Stimulated activated naive CD4-positive, alpha-beta T cell (primary cell): Measurements from ENCODE around the gene FLNA.
"Not testable (repeated sequence)": the region's sequence is repeated elsewhere in the genome, so short reads cannot be mapped to it uniquely, and the experiment has no call there.

Source experiments
- DNase-seq, 6 experiments: peaks; one replicate each; lab custom pipeline; 2025; lab: John Stamatoyannopoulos, UW

The FLNA gene

DNA sequence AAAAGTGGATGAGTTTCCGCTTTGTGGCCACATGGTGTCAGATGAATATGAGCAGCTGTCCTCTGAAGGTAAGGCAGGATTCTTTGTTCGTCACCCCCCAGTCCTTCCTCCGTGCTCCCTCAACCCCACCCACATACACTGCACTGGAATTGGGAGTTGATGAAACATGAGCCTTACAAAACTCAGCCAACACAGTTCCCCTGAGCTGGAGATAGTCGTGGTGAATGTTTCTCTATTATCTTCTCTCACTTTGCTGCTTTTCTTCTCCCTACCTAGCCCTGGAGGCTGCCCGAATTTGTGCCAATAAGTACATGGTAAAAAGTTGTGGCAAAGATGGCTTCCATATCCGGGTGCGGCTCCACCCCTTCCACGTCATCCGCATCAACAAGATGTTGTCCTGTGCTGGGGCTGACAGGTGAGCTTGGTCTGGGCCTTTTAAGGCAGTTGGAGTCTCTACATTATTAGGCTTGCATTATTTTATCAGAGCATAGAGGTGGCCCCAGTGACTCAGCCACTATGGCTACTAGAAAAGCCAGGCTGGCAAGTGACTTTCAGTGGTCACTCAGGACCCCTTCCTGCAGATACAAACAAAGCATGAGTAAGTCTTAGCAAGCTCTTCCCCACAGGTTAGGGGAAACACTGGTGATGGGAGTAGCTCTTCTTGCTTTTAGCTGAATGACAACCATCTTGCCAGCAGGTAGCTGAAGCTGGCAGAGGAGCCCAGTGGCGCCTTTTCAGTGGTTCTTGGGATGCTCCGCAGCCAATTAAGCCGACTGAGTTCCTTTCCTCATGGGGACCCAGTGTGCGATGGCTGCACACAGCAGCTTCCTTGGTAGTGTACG is 25.3 kb upstream of the FLNA start:
- DNase-seq, result peak in 3 of 6 experiments; percentile 16 to 21 (median 20)

DNA sequence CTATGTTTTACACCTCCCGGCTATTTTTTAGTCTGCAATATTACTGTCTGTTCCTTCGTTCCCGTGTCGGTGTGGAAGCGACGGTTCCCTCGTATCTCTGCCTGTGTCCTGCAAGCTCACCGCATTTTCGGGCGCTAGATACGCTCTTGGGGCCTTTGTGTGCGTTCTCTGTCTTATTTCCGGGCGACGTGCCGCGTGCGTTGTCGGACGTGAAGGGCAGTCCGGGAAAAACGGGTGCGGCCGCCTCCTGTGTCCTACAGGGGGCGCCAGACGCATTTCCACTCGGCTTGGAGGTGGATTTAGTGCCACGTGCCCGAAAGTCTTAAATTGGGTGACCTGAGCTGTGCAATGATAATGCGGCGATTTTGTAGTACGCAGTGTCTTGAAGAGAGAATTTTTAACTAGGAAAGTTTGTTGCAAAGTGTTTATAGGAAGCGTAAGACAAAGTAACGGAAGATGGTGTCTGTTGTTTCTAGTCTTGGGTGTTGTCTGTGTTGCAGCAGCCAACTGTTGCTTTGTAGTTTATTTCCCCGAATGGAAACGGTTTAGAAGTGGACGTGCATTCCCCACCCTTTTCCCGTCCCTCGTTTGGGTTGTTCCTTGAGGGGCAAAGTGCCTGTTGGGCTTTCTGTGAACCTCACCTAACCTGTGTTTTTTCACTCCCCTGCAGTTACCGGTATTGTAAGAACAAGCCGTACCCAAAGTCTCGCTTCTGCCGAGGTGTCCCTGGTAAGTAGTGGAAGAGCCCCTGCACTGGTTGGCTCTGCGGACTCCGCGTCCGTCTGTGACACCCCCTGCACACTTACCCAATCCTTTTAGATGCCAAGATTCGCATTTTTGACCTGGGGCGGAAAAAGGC is 24.5 kb upstream of the FLNA start:
- DNase-seq, result peak; percentile 58 to 87 (median 74)

DNA sequence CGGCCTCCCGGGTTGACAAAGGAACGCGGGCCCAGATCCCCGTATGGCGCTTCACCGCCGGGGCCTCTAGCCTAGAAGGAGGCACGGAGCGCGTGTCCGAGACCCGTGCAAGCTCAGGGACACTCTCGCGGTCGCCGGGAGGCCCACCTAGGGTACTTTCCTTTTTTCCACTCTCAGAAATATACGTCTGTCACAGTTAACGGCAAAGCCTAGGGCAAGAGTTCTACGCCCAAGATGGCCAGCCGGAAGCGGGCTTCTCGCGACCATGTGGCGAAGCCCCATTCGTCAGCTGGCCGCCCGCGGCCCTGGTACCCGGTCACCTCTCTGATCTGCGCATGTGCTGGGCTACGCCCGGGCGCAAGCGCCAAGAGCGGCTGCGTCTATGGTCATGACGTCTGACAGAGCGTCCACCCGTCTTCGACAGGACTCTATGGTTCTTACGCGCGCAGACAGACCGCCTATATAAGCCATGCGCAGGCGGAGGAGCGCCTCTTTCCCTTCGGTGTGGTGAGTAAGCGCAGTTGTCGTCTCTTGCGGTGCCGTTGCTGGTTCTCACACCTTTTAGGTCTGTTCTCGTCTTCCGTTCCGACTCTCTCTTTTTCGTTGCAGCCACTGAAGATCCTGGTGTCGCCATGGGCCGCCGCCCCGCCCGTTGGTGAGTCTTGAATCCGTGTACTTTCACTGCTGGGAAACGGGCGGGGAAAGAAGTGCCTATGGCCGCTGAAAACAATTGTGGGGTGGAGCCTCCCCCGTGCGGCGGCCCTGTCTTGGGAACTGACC is 23.6 kb upstream of the FLNA start, which contains the start of gene RPL10:
Gene RPL10 (plus strand): TSS at position 490 of the 780 bp plus-strand sequence. CDS start 143 bp downstream, at position 633.
- DNase-seq, result peak; percentile 75 to 87 (median 83)

DNA sequence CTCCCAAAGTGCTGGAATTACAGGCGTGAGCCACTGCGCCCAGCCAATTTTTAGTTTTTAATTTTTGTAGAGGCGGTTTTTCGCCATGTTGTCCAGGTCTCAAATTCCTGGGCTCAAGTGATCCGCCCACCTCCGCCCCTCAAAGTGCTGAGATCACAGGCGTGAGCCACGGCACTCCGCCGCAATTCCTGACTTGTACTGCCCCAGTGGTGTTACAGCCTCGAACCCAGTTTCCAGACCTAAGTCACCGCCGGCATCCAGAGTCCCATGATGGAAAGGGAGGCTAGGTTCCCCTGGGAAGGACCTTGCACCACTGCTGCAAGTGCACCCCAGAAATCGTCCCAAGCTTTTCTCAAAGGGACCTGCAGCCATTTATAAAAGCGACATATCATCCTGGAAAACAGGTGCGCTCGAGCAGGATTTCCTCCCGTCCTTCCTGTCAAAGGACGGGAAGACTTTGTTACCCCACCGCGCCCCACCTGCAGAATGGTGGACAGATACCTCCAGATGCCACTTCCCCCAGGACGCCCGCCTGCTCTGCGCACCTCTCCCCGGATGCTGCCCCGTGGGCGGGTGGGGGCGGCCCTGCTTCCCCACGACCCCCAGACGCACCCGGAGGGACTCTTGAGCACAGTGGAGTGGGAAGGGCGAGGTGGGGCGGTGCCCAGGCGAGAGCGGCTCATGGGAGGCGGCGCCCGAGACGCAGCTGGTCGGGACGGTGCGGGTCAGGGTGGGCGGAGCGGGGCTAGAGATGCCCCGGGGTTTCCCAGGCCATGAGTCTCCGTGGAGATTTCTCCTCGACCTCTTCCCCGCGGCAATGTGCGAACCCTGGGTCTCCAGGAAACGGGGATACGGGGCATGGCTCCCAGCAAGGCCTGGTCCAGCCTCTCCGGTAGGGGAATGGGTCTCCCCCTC is 22.8 kb upstream of the FLNA start:
- DNase-seq, result peak in 1 of 6 experiments; percentile 47

DNA sequence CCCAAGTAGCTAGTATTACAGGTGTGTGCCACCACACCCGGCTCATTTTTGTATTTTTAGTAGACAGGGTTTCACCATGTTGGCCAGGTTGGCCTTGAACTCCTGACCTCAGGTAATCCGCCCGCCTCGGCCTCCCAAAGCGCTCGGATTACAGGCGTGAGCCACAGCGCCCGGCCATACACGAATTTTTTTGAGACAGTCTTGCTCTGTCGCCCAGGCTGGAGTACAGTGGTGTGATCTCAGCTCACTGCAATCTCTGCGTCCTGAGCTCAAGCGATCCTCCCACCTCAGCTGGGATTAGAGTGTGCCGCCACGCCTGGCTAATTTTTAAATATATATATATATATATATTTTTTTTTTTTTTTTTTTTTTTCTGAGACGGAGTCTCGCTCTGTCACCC is 21.9 kb upstream of the FLNA start:
- not testable (repeated sequence) for DNase-seq

DNA sequence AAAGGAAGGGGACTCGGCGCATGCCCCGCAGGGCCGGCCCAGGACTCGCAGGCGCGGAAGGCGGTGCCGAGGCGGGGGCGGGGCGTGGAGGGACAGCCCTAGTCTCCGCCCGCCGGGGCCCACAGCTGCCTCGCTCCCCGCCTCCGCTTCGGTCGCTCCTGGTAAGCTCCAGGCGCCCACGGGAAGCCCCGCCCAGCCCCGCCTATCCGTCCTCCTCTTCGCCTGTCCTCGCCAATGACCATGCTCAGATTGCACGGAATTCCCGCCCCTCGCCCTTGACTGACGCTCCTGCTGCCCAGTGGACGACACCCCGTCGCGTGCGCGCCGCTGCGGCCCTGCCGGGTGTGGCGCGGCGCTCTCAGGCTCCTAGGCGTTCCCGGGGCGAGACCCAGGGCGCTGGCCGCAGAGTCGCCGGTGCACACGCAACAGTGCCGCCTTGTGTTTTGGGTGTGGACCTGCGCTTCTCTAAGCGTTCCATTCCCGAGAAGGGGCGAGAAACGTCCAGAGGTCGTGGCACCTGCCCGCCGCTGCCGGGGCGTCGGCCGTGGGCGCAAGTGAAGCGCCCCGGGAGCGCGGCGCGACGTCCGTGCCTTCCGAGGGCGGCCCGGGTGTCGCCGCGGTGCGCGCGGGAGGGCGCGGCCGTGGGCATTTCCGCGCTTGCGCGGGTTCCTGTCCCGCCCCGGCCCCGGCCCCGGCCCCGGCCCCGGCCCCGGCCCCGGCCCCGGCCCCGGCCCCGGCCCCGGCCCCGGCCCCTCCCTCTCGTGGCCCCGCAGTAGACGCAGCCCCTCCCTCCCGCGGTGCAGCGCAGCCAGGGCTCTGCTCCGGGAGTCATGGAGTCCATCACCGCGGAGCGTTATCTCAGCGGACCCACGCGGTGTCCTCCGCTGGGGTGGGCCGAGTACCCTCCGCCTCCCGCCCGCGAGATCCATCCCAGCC is 15.6 kb upstream of the FLNA start:
- DNase-seq, result not testable (repeated sequence)

DNA sequence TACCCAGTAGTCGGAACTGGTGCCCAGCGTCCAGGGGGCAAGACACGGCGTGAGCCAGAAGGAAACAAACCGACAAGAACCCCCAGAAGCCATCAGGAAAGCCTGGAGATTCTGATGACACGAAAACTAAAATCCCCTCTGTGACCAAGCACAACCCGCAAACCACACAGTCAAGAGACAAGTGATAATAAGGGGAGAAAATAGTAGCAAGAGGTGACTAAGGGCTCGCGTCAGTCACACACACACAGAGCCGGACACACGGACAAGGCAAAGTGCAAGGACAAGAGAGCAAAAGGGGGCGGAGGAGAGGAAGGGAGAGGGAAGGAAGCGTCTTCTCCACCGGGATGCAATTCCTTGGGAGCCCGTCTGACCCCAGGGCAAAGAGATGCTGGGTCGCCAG is 14.2 kb upstream of the FLNA start:
- not testable (repeated sequence) for DNase-seq

DNA sequence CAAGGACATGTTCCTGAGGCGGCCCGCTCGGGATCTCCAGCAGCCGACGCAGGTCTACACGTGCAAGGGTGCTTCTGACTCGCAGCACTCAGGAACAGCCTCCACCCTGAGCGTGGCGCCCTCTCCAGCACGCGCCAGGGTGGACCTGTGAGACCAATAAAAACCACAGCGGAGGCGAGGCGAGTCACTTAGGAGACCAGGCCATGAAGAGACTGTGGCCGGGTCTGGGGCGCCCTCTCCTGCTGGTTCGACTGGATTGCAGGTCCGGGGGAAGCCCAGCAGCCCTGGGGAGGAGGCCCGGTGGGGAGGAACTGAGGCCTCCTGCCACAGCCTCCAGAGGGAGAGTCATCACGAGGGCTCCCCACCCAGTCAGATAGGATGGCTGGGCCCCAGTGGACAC is 13.7 kb upstream of the FLNA start:
- DNase-seq, result not testable (repeated sequence)

DNA sequence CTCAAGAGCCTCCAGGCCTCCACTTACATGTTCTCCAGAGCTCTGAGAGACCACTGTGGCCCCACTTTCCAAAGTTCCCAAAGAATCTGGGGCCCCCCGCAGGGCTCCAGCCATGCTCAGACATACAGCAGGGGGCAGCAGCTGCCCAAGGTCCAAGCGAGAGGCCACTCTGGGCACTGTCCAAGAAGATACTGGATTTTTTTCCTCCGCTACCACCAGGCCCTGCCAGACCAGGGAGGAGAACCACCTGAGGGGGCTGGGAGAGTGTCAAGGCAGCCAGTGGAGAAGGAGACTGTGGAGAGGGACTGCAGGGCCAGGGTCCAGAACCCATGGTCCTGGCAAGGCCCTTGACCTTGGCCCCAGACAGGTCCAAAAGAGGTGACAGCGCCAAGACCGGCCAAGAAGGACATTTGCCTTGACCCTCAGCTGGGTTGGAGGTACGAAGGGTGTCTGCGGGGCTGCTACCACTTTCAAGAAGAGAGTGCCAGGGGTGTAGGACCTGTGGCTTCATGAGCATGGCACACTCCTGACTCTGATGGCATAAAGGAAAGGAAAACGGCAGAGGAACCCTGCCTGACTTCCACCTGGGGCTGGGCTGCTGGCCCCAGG is 10.0 kb upstream of the FLNA start:
- DNase-seq, result no peak

DNA sequence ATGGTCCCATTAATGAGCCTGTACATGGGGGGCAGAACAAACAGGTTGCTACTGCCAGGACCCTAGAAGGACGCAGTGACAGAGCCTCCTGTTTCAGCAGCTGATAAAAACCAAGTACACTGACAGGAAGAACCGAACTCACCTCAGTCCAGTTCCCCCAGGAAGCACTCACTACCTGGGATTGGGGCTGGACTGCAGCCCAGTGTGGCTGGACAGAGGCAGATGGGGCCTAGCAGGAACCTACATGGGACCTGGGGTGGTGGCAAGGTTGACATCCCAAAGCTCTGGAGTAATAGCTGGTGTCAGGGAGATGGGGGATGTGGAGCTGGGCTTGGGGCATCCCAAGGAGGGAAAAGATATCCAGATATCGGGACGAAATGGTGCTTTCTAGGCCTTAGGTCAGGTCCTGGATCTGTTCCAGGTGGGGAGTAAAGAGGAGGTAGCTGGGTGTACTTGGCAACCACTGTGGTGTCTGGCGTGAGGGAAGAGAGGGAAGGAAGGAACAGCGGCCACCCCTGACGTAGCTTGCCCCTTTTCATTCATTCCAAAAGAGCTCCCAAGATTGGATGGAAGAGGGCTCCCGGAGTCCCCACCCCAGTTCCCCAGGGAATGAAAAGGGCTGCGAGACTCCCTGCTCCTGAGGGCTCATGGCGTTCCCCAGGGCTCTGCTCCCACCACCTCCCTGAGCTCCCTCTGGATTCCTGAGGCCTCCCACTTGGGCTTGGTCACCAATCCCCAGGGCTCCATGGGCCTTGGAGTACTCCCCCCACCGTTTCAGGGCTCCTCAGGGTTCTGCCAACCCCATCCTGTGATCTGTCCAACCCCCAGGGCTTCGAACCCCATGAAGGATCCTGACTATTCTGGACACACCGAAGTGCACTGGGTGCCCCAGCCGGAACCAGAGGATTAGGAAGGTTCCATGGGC is 9.2 kb upstream of the FLNA start:
- no peak for DNase-seq

DNA sequence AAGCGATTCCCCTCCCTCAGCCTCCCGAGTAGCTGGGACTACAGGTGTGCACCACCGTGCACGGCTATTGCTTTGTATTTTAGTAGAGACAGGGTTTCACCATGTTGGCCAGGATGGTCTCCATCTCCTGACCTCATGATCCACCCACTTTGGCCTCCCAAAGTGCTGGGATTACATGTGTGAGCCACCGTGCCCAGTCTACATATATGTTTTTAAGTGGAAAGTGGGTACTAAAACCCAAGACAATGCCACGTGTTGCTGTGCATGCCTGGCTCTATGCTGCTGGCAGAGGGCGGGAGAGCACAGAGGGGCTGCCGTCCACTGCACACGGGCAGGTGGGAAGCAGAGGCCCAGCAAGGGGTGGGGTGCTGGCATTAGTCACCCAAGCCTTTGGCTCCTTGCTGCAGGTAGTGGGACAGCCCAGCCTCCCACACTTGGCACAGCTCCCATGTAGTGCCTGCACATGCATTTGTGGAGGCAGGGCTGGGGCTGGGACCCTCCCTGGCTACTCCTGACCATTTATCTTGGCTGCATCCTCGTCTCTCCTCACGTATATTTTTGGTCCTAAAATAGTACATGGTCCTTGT is 8.1 kb upstream of the FLNA start:
- DNase-seq, result no peak

DNA sequence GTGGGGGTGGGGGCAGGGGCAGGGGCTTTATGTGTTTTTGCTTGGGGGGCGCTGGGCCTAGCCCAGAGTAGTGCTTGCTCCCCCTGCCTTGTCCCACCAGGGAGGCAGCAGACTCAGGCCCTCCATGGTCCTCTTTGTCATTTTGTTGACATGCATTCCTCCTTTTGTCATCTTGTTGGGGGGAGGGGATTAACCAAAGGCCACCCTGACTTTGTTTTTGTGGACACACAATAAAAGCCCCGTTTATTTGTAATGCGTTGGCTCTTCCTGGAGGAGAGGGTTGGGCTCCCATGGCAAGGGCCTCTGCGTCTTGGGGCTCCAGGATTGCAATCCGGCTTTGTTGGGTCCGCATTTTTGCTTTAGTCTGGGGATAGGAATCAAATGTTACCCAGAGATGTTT is 6.8 kb upstream of the FLNA start:
- DNase-seq, result no peak

DNA sequence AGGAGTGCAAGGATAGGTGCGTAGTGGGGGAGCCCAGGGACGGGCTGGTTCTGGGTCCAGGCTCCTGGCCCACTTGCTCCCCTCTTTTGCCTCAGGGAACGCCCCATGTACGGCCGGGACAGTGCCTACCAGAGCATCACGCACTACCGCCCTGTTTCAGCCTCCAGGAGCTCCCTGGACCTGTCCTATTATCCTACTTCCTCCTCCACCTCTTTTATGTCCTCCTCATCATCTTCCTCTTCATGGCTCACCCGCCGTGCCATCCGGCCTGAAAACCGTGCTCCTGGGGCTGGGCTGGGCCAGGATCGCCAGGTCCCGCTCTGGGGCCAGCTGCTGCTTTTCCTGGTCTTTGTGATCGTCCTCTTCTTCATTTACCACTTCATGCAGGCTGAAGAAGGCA is 6.4 kb upstream of the FLNA start:
- no peak for DNase-seq

DNA sequence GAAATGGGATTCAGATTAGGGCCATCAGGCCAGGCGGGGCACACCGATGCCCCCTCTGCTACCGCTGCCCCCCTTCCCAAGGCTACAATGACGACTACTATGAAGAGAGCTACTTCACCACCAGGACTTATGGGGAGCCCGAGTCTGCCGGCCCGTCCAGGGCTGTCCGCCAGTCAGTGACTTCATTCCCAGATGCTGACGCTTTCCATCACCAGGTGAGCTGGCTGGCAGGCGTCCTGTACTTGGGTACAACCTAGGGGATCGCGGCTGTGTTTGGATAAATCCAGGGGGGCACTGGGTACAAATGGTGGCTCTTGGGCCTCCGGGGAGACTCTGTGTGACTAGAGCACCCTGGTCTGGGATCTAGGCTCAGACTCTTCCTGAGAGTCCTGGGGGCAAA is 5.7 kb upstream of the FLNA start:
- DNase-seq, result no peak

DNA sequence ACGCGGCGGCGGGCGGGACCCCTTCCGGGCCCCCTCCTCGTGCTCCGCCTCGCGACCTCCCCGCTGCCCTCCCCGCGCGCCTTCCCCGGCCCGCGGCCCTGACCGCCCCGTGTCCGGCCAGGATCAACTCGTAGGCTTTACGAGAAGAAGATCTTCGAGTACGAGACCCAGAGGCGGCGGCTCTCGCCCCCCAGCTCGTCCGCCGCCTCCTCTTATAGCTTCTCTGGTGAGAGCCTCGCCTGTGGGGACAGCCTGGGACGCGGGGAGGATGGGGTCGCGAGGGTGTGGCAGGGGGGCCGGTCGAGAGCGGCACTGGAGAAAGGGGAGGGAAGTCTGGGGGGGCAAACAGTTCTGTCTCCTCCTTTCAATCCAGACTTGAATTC is 5.1 kb upstream of the FLNA start:
- DNase-seq, result no peak

DNA sequence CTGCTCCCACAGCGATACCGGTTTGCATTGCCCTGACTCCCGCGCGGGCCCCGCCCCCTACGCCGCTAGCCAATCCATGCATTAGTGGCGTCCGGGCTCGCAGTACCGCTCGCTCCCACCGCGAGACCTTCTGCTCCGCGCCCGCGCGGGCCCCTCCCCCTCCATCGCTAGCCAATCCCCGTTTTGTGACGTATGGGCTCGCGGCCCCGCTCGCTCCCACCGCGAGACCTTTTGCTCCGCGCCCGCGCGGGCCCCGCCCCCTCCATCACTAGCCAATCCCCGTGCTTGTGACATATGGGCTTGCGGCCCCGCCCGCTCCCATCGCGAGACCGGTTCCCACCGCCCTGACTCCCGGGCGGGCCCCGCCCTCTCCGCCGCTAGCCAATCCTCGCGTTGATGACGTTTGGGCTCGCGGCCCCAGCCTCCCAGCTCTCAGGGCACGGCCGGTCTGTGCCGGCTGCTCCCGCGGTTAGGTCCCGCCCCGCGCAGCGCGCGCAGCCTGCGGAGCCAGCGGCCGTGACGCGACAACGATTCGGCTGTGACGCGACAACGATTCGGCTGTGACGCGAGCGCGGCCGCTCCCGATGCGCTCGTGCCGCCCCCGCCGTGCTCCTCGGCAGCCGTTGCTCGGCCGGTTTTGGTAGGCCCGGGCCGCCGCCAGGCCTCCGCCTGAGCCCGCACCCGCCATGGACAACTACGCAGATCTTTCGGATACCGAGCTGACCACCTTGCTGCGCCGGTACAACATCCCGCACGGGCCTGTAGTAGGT is 4.5 kb upstream of the FLNA start, which contains the start of gene EMD:
Gene EMD (plus strand): TSS at position 497 of the 770 bp plus-strand sequence. CDS start 190 bp downstream, at position 687.
- peak; percentile 97 to 100 (median 99) for DNase-seq
